Calu3 (cell line): ENCODE data around the gene ANTXR2. TPM values are rescaled to one million over a fixed set of nuclear protein-coding genes. Genes with fewer than 3 reads are reported as not detected.

Experiments
- BruUV-seq: library from RNA; stranded (reverse); fragments of 400-500 nt; replicated peaks from 2 replicates; lab custom pipeline; 2021; lab: Mats Ljungman, UMichigan
- CTCF ChIA-PET: fragments of 300-600 bp; sonication (Branson Sonifier 250); formaldehyde crosslinking; loops from one replicate; lab custom pipeline; 2022; ENCODE audit warnings: antibody characterized with exemption; lab: Charles Lee
- DNase-seq: peaks from one replicate; pipeline ENCODE4 v3.0.0; 2022
- H3K27ac Mint-ChIP-seq: one replicate; pipeline ENCODE4 v1.8.0; 2022; ENCODE audit warnings: mixed read lengths; ENCODE audit not compliant: unreplicated experiment
- H3K27me3 Mint-ChIP-seq: one replicate; pipeline ENCODE4 v1.8.0; 2022; ENCODE audit warnings: mixed read lengths; ENCODE audit not compliant: unreplicated experiment
- H3K36me3 Mint-ChIP-seq: one replicate; pipeline ENCODE4 v1.8.0; 2022; ENCODE audit warnings: mild to moderate bottlenecking, moderate library complexity, mixed read lengths; ENCODE audit not compliant: insufficient read depth, unreplicated experiment
- H3K4me1 Mint-ChIP-seq: one replicate; pipeline ENCODE4 v1.8.0; 2022; ENCODE audit warnings: mild to moderate bottlenecking, low read depth, mixed read lengths; ENCODE audit not compliant: unreplicated experiment
- H3K4me3 Mint-ChIP-seq: one replicate; pipeline ENCODE4 v1.8.0; 2022; ENCODE audit warnings: mild to moderate bottlenecking, low read depth, moderate library complexity, mixed read lengths; ENCODE audit not compliant: unreplicated experiment
- H3K9me3 Mint-ChIP-seq: one replicate; pipeline ENCODE4 v1.8.0; 2022; ENCODE audit warnings: low read depth, mixed read lengths; ENCODE audit not compliant: unreplicated experiment
- CTCF ChIP-seq: fragments of 200-600 bp; IDR thresholded peaks from one replicate; pipeline ENCODE4 v1.8.0; 2022; ENCODE audit warnings: antibody characterized with exemption; ENCODE audit not compliant: unreplicated experiment
- intact Hi-C: fragments of 100-400 bp; cut with micrococcal nuclease; formaldehyde crosslinking; loops from one replicate; pipeline ENCODE4 v1.10.0; 2022; ENCODE audit not compliant: unreplicated experiment
- total RNA-seq: library from RNA; stranded (reverse); gene quantifications from 2 replicates; pipeline ENCODE4 v1.2.3, GENCODE V29; 2022

The ANTXR2 gene
- total RNA-seq, 1 experiment from 2014 or later = 23.6 TPM

- TF ChIP-seq CTCF = no peak
- intact Hi-C loops = no loop called here
- Mint-ChIP-seq H3K9me3 (no peaks in the 10 kb centered on the region), H3K36me3 (no peaks in the 10 kb centered on the region), H3K4me1 (peaks cover under 1% of the 10 kb centered on the region), H3K27ac (no peak overlapping the region), H3K4me3 (no peak overlapping the region), H3K27me3 (no peaks in the 10 kb centered on the region)
- no TSS peak for BruUV-seq
- CTCF ChIA-PET = no interaction called here
- no peak for DNase-seq
These were observed 23.3 kb upstream of the ANTXR2 start for GRCh38 chr4:80096175-80096850.

GRCh38 chr4:80094191-80094590 is 21.2 kb upstream of the ANTXR2 start:
- CTCF ChIA-PET = no interaction called here
- no peaks in the 10 kb centered on the region for H3K4me1 Mint-ChIP-seq
- H3K27me3 Mint-ChIP-seq = no peaks in the 10 kb centered on the region
- no peak overlapping the region for H3K4me3 Mint-ChIP-seq
- intact Hi-C loops = no loop called here
- no TSS peak for BruUV-seq
- TF ChIP-seq CTCF = no peak
- no peaks in the 10 kb centered on the region for H3K36me3 Mint-ChIP-seq
- no peak for DNase-seq
- H3K27ac Mint-ChIP-seq = no peak overlapping the region
- H3K9me3 Mint-ChIP-seq = no peaks in the 10 kb centered on the region

- no peak overlapping the region for H3K27ac Mint-ChIP-seq
- TF ChIP-seq CTCF = no peak
- H3K27me3 Mint-ChIP-seq = no peaks in the 10 kb centered on the region
- CTCF ChIA-PET = no interaction called here
- H3K9me3 Mint-ChIP-seq = no peaks in the 10 kb centered on the region
- intact Hi-C loops = no loop called here
- H3K4me3 Mint-ChIP-seq = no peak overlapping the region
- no peaks in the 10 kb centered on the region for H3K4me1 Mint-ChIP-seq
- no peak for DNase-seq
- BruUV-seq = no TSS peak
- no peaks in the 10 kb centered on the region for H3K36me3 Mint-ChIP-seq
These were observed 20.5 kb upstream of the ANTXR2 start for GRCh38 chr4:80093563-80093962.

- no peak for DNase-seq
- intact Hi-C loops = no loop called here
- no peak for TF ChIP-seq CTCF
- Mint-ChIP-seq H3K36me3 (no peaks in the 10 kb centered on the region), H3K9me3 (no peaks in the 10 kb centered on the region), H3K27me3 (no peaks in the 10 kb centered on the region), H3K4me1 (no peaks in the 10 kb centered on the region), H3K4me3 (no peak overlapping the region), H3K27ac (no peak overlapping the region)
- BruUV-seq = no TSS peak
- CTCF ChIA-PET = no interaction called here
These were observed 19.8 kb upstream of the ANTXR2 start for GRCh38 chr4:80092847-80093246.
